WTC11 (cell line): ENCODE results near the gene LHFPL2. TPM values are rescaled to one million over a fixed set of nuclear protein-coding genes. Genes with fewer than 3 reads are reported as not detected.

Experiments
- ATAC-seq: fragments of 200-7000 bp; cut with Tn5 transposase; 2 replicates; pipeline ENCODE4 v1.10.0; 2021; ENCODE audit warnings: mild to moderate bottlenecking, moderate library complexity
- CTCF ChIA-PET: fragments of 300-600 bp; sonication (Branson Sonifier 250); formaldehyde crosslinking; loops from one replicate; lab custom pipeline; 2021; ENCODE audit warnings: antibody characterized with exemption; lab: Charles Lee
- POLR2A ChIA-PET: fragments of 350-600 bp; sonication (Branson Sonifier 250); formaldehyde crosslinking; loops from one replicate; lab custom pipeline; 2021; ENCODE audit warnings: antibody characterized with exemption; lab: Charles Lee
- DNase-seq: peaks from one replicate; pipeline ENCODE4 v3.0.0; 2021; ENCODE audit warnings: low spot score
- H3K27ac Mint-ChIP-seq: 2 replicates; pipeline ENCODE4 v1.8.0; 2021; ENCODE audit warnings: mixed read lengths
- H3K27me3 Mint-ChIP-seq: 2 replicates; pipeline ENCODE4 v1.8.0; 2021; ENCODE audit warnings: low read depth, mild to moderate bottlenecking, moderate library complexity, mixed read lengths
- H3K36me3 Mint-ChIP-seq: 2 replicates; pipeline ENCODE4 v1.8.0; 2021; ENCODE audit warnings: mixed read lengths
- H3K4me1 Mint-ChIP-seq: 2 replicates; pipeline ENCODE4 v1.8.0; 2022; ENCODE audit warnings: mixed read lengths
- H3K4me3 Mint-ChIP-seq: 2 replicates; pipeline ENCODE4 v1.8.0; 2021; ENCODE audit warnings: mild to moderate bottlenecking, moderate library complexity, mixed read lengths
- H3K9me3 Mint-ChIP-seq: 2 replicates; pipeline ENCODE4 v1.8.0; 2021; ENCODE audit warnings: mixed read lengths
- CBFB ChIP-seq: sonication (generic); formaldehyde crosslinking; IDR thresholded peaks from 2 replicates; pipeline ENCODE4 v1.8.1; 2022; ENCODE audit warnings: mild to moderate bottlenecking, low read depth, missing genetic modification reagents
- E2F1 ChIP-seq: sonication (generic); formaldehyde crosslinking; IDR thresholded peaks from 2 replicates; pipeline ENCODE4 v1.8.0; 2022; ENCODE audit warnings: mild to moderate bottlenecking, missing genetic modification reagents
- E2F4 ChIP-seq: sonication (generic); formaldehyde crosslinking; IDR thresholded peaks from 2 replicates; pipeline ENCODE4 v1.8.1; 2022; ENCODE audit warnings: low read depth, mild to moderate bottlenecking, moderate library complexity, missing genetic modification reagents, borderline replicate concordance
- E2F5 ChIP-seq: sonication (generic); formaldehyde crosslinking; IDR thresholded peaks from 2 replicates; pipeline ENCODE4 v1.8.1; 2022; ENCODE audit warnings: mild to moderate bottlenecking, moderate library complexity, missing genetic modification reagents
- ELF4 ChIP-seq: sonication (generic); formaldehyde crosslinking; IDR thresholded peaks from 2 replicates; pipeline ENCODE4 v1.8.1; 2022; ENCODE audit warnings: low read depth, mild to moderate bottlenecking, moderate library complexity, missing genetic modification reagents
- ESRRA ChIP-seq: sonication (generic); formaldehyde crosslinking; IDR thresholded peaks from 2 replicates; pipeline ENCODE4 v1.8.1; 2022; ENCODE audit warnings: mild to moderate bottlenecking, missing genetic modification reagents, borderline replicate concordance
- FOXJ3 ChIP-seq: sonication (generic); formaldehyde crosslinking; IDR thresholded peaks from 2 replicates; pipeline ENCODE4 v1.9.0; 2021; ENCODE audit warnings: missing genetic modification reagents, mild to moderate bottlenecking, borderline replicate concordance
- HMGA2 ChIP-seq: fragments of 250-450 bp; sonication (Bioruptor Pico); IDR thresholded peaks from 2 replicates; pipeline ENCODE4 v1.4.0; 2021; ENCODE audit warnings: mild to moderate bottlenecking, moderate library complexity
- IRF2 ChIP-seq: sonication (generic); formaldehyde crosslinking; IDR thresholded peaks from 2 replicates; pipeline ENCODE4 v1.8.0; 2022; ENCODE audit warnings: low read depth, missing genetic modification reagents, borderline replicate concordance
- KAT7 ChIP-seq: sonication (generic); formaldehyde crosslinking; IDR thresholded peaks from 2 replicates; pipeline ENCODE4 v1.8.1; 2023; ENCODE audit warnings: missing genetic modification reagents, mild to moderate bottlenecking, borderline replicate concordance
- MAX ChIP-seq: sonication (generic); formaldehyde crosslinking; IDR thresholded peaks from 2 replicates; pipeline ENCODE4 v1.8.0; 2022; ENCODE audit warnings: mild to moderate bottlenecking, missing genetic modification reagents
- NFATC4 ChIP-seq: fragments of 250-450 bp; sonication (Bioruptor Pico); IDR thresholded peaks from 2 replicates; pipeline ENCODE4 v1.9.0; 2021; ENCODE audit warnings: mild to moderate bottlenecking
- NFE2L1 ChIP-seq: sonication (generic); formaldehyde crosslinking; IDR thresholded peaks from 2 replicates; pipeline ENCODE4 v1.8.1; 2023; ENCODE audit warnings: missing genetic modification reagents
- NR2C2 ChIP-seq: sonication (generic); formaldehyde crosslinking; IDR thresholded peaks from 2 replicates; pipeline ENCODE4 v1.8.0; 2022; ENCODE audit warnings: mild to moderate bottlenecking, missing genetic modification reagents
- NR3C1 ChIP-seq: sonication (generic); formaldehyde crosslinking; conservative IDR thresholded peaks from 2 replicates; pipeline ENCODE4 v1.8.1; 2023; ENCODE audit warnings: low read depth, mild to moderate bottlenecking, missing genetic modification reagents
- RORB ChIP-seq: fragments of 250-450 bp; sonication (Bioruptor Pico); IDR thresholded peaks from 2 replicates; pipeline ENCODE4 v1.9.0; 2021; ENCODE audit warnings: mild to moderate bottlenecking
- TCF7 ChIP-seq: sonication (generic); formaldehyde crosslinking; IDR thresholded peaks from 2 replicates; pipeline ENCODE4 v1.8.0; 2022; ENCODE audit warnings: mild to moderate bottlenecking, low read depth, missing genetic modification reagents, moderate library complexity
- USF1 ChIP-seq: sonication (generic); formaldehyde crosslinking; IDR thresholded peaks from 2 replicates; pipeline ENCODE4 v1.8.0; 2022; ENCODE audit warnings: mild to moderate bottlenecking, missing genetic modification reagents
- USF2 ChIP-seq: sonication (generic); formaldehyde crosslinking; IDR thresholded peaks from 2 replicates; pipeline ENCODE4 v1.8.1; 2023; ENCODE audit warnings: mild to moderate bottlenecking, missing genetic modification reagents, moderate library complexity
- ZBTB43 ChIP-seq: sonication (generic); formaldehyde crosslinking; IDR thresholded peaks from 2 replicates; pipeline ENCODE4 v1.8.1; 2023; ENCODE audit warnings: mild to moderate bottlenecking, missing genetic modification reagents
- ZMAT4 ChIP-seq: fragments of 250-450 bp; sonication (Bioruptor Pico); IDR thresholded peaks from 2 replicates; pipeline ENCODE4 v1.9.0; 2021; ENCODE audit warnings: mild to moderate bottlenecking
- ZNF121 ChIP-seq: sonication (generic); formaldehyde crosslinking; IDR thresholded peaks from 2 replicates; pipeline ENCODE4 v1.8.0; 2023; ENCODE audit warnings: missing genetic modification reagents
- ZNF263 ChIP-seq: sonication (generic); formaldehyde crosslinking; IDR thresholded peaks from 2 replicates; pipeline ENCODE4 v1.8.1; 2022; ENCODE audit warnings: low read depth, mild to moderate bottlenecking, moderate library complexity, missing genetic modification reagents
- ZNF317 ChIP-seq: sonication (generic); formaldehyde crosslinking; IDR thresholded peaks from 2 replicates; pipeline ENCODE4 v1.8.1; 2023; ENCODE audit warnings: low read depth, mild to moderate bottlenecking, moderate library complexity, missing genetic modification reagents, borderline replicate concordance
- ZNF423 ChIP-seq: fragments of 250-450 bp; sonication (Bioruptor Pico); IDR thresholded peaks from 2 replicates; pipeline ENCODE4 v2.1.2; 2022; ENCODE audit warnings: mild to moderate bottlenecking, moderate library complexity
- ZNF512 ChIP-seq: sonication (generic); formaldehyde crosslinking; IDR thresholded peaks from 2 replicates; pipeline ENCODE4 v1.8.1; 2022; ENCODE audit warnings: missing genetic modification reagents, borderline replicate concordance
- total RNA-seq: library from RNA; stranded (reverse); gene quantifications from 3 replicates; pipeline ENCODE4 v1.2.3, GENCODE V29; 2021

The LHFPL2 gene
- total RNA-seq, 1 experiment from 2014 or later, result 40.6 TPM

GRCh38 chr5:78486218-78486617, 162.4 kb downstream of the LHFPL2 start:
- CTCF ChIA-PET, result no interaction called here
- Mint-ChIP-seq H3K27me3 (no peaks in the 10 kb centered on the region), H3K9me3 (no peaks in the 10 kb centered on the region), H3K36me3 (peaks cover 34% of the 10 kb centered on the region), H3K27ac (no peak overlapping the region), H3K4me3 (no peak overlapping the region), H3K4me1 (peaks cover 5% of the 10 kb centered on the region)
- POLR2A ChIA-PET, result no interaction called here
- DNase-seq, result no peak
- TF ChIP-seq FOXJ3 (no peak), ZNF512 (CRISPR knock-in tag) (no peak), ESRRA (CRISPR knock-in tag) (no peak), ZMAT4 (no peak), NR3C1 (no peak), USF2 (CRISPR knock-in tag) (no peak), E2F5 (CRISPR knock-in tag) (no peak), ZNF121 (no peak), ZBTB43 (CRISPR knock-in tag) (no peak), ZNF423 (CRISPR knock-in tag) (no peak)
- ATAC-seq, result no peak

- ChIA-PET POLR2A (no interaction called here), CTCF (no interaction called here)
- Mint-ChIP-seq H3K27ac (0 out of 2 replicates have a peak overlapping the region, but pooled peaks have one; percentile 10), H3K36me3 (peaks cover 17% of the 10 kb centered on the region), H3K9me3 (no peaks in the 10 kb centered on the region), H3K27me3 (no peaks in the 10 kb centered on the region), H3K4me1 (no peaks in the 10 kb centered on the region), H3K4me3 (no peak overlapping the region)
- DNase-seq (no peak), ATAC-seq (no peak)
- no peak for TF ChIP-seq RORB (CRISPR knock-in tag)
- TF ChIP-seq NFE2L1 (CRISPR knock-in tag), result no peak
- no peak for TF ChIP-seq ZNF263 (CRISPR knock-in tag)
- no peak for TF ChIP-seq E2F1
- no peak for TF ChIP-seq KAT7 (CRISPR knock-in tag)
- TF ChIP-seq ZNF121, result no peak
- no peak for TF ChIP-seq ELF4
- TF ChIP-seq HMGA2 (CRISPR knock-in tag), result no peak
- TF ChIP-seq NFATC4, result no peak
- TF ChIP-seq ZNF317 (CRISPR knock-in tag), result no peak
- TF ChIP-seq CBFB (CRISPR knock-in tag), result no peak
- TF ChIP-seq E2F5 (CRISPR knock-in tag), result no peak
- no peak for TF ChIP-seq USF1
- no peak for TF ChIP-seq IRF2 (CRISPR knock-in tag)
- TF ChIP-seq TCF7 (CRISPR knock-in tag), result no peak
- no peak for TF ChIP-seq MAX
- TF ChIP-seq E2F4 (CRISPR knock-in tag), result no peak
- no peak for TF ChIP-seq NR2C2 (CRISPR knock-in tag)
Observed at GRCh38 chr5:78483809-78484521, 164.6 kb downstream of the LHFPL2 start.
